ENCODE results near the gene DCAF17.

DCAF17 gene

GRCh38 chr2:171522788-171523087 lies 88.7 kb downstream of the DCAF17 start:
- TF ChIP-seq CTCF (conservative IDR thresholded peaks at IDR 0.05; ENCODE audit: low read depth, low read length), result no peak
- no peak overlapping the region for H3K9ac ChIP-seq
- H3K4me1 ChIP-seq (ENCODE audit: low read depth, poor library complexity, severe bottlenecking), result no peaks in the 10 kb centered on the region
- no peaks in the 10 kb centered on the region for H3K27me3 ChIP-seq (ENCODE audit: insufficient read depth, low read depth)
- no peaks in the 10 kb centered on the region for H4K20me1 ChIP-seq (ENCODE audit: insufficient read depth)
- no peaks in the 10 kb centered on the region for H3K79me2 ChIP-seq (ENCODE audit: insufficient read depth, low read depth)
- H2AFZ ChIP-seq (ENCODE audit: low read depth), result no peak overlapping the region
- H3K4me3 ChIP-seq (IDR thresholded peaks at IDR 0.05; ENCODE audit: insufficient read depth, low read depth, low read length), result no peak overlapping the region
- H3K36me3 ChIP-seq (ENCODE audit: insufficient read depth), result no peaks in the 10 kb centered on the region
- H3K4me2 ChIP-seq, result no peak overlapping the region
- H3K27ac ChIP-seq, result no peak overlapping the region

- Histone ChIP-seq H3K27me3 (ENCODE audit: insufficient read depth, low read depth) (no peaks in the 10 kb centered on the region), H3K9ac (no peak overlapping the region), H3K4me1 (ENCODE audit: low read depth, poor library complexity, severe bottlenecking) (no peaks in the 10 kb centered on the region), H3K27ac (no peak overlapping the region), H3K4me2 (no peak overlapping the region), H3K4me3 (IDR thresholded peaks at IDR 0.05; ENCODE audit: insufficient read depth, low read depth, low read length) (no peak overlapping the region), H2AFZ (ENCODE audit: low read depth) (peak overlapping the region; percentile 16; the same call in 1 of the 2 replicates), H3K79me2 (ENCODE audit: insufficient read depth, low read depth) (no peaks in the 10 kb centered on the region), H3K36me3 (ENCODE audit: insufficient read depth) (no peaks in the 10 kb centered on the region), H4K20me1 (ENCODE audit: insufficient read depth) (no peaks in the 10 kb centered on the region)
- no peak for TF ChIP-seq CTCF (conservative IDR thresholded peaks at IDR 0.05; ENCODE audit: low read depth, low read length)
Observed at GRCh38 chr2:171523088-171524017, 89.3 kb downstream of the DCAF17 start.

GRCh38 chr2:171524018-171524401 lies 90.0 kb downstream of the DCAF17 start:
- H3K27me3 ChIP-seq (ENCODE audit: insufficient read depth, low read depth), result no peaks in the 10 kb centered on the region
- H3K27ac ChIP-seq, result no peak overlapping the region
- no peaks in the 10 kb centered on the region for H3K36me3 ChIP-seq (ENCODE audit: insufficient read depth)
- no peak overlapping the region for H3K4me3 ChIP-seq (IDR thresholded peaks at IDR 0.05; ENCODE audit: insufficient read depth, low read depth, low read length)
- H3K79me2 ChIP-seq (ENCODE audit: insufficient read depth, low read depth), result no peaks in the 10 kb centered on the region
- H3K4me2 ChIP-seq, result no peak overlapping the region
- H3K9ac ChIP-seq, result no peak overlapping the region
- no peaks in the 10 kb centered on the region for H3K4me1 ChIP-seq (ENCODE audit: low read depth, poor library complexity, severe bottlenecking)
- H2AFZ ChIP-seq (ENCODE audit: low read depth), result 0 out of 2 replicates have a peak overlapping the region, but pooled peaks have one; percentile 16
- TF ChIP-seq CTCF (conservative IDR thresholded peaks at IDR 0.05; ENCODE audit: low read depth, low read length), result no peak
- no peaks in the 10 kb centered on the region for H4K20me1 ChIP-seq (ENCODE audit: insufficient read depth)

- Histone ChIP-seq H3K4me3 (IDR thresholded peaks at IDR 0.05; ENCODE audit: insufficient read depth, low read depth, low read length) (no peak overlapping the region), H3K79me2 (ENCODE audit: insufficient read depth, low read depth) (no peaks in the 10 kb centered on the region), H3K27ac (no peak overlapping the region), H3K4me2 (no peak overlapping the region), H3K27me3 (ENCODE audit: insufficient read depth, low read depth) (no peaks in the 10 kb centered on the region), H2AFZ (ENCODE audit: low read depth) (no peak overlapping the region), H3K9ac (no peak overlapping the region), H3K4me1 (ENCODE audit: low read depth, poor library complexity, severe bottlenecking) (no peaks in the 10 kb centered on the region), H4K20me1 (ENCODE audit: insufficient read depth) (no peaks in the 10 kb centered on the region), H3K36me3 (ENCODE audit: insufficient read depth) (no peaks in the 10 kb centered on the region)
- TF ChIP-seq CTCF (conservative IDR thresholded peaks at IDR 0.05; ENCODE audit: low read depth, low read length), result peak; percentile 87
Observed at GRCh38 chr2:171529914-171530313, 95.9 kb downstream of the DCAF17 start.
